Measurements from ENCODE around the gene PNPLA7.
"Not testable (repeated sequence)": the region's sequence is repeated elsewhere in the genome, so short reads cannot be mapped to it uniquely, and the experiment has no call there.

- TF ChIP-seq CTCF (IDR thresholded peaks at IDR 0.05; ENCODE audit: borderline replicate concordance, extremely low read depth, low read length, poor library complexity, severe bottlenecking); EZH2 (IDR thresholded peaks at IDR 0.05; ENCODE audit: borderline replicate concordance, low read depth, low read length, severe bottlenecking): not testable (repeated sequence)
These were observed 83.7 kb downstream of the PNPLA7 start for GRCh38 chr9:137466389-137467085.
